ENCODE results near the gene CTSH. TPM values are rescaled to one million over a fixed set of nuclear protein-coding genes. Genes with fewer than 3 reads are reported as not detected.

CTSH gene, protein sequence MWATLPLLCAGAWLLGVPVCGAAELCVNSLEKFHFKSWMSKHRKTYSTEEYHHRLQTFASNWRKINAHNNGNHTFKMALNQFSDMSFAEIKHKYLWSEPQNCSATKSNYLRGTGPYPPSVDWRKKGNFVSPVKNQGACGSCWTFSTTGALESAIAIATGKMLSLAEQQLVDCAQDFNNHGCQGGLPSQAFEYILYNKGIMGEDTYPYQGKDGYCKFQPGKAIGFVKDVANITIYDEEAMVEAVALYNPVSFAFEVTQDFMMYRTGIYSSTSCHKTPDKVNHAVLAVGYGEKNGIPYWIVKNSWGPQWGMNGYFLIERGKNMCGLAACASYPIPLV
- 100 to 1,000 TPM in 1 of 3 donors, 10 to 100 TPM in 2; 65.1 to 125 (median 66.0) TPM for polyA plus RNA-seq

DNA sequence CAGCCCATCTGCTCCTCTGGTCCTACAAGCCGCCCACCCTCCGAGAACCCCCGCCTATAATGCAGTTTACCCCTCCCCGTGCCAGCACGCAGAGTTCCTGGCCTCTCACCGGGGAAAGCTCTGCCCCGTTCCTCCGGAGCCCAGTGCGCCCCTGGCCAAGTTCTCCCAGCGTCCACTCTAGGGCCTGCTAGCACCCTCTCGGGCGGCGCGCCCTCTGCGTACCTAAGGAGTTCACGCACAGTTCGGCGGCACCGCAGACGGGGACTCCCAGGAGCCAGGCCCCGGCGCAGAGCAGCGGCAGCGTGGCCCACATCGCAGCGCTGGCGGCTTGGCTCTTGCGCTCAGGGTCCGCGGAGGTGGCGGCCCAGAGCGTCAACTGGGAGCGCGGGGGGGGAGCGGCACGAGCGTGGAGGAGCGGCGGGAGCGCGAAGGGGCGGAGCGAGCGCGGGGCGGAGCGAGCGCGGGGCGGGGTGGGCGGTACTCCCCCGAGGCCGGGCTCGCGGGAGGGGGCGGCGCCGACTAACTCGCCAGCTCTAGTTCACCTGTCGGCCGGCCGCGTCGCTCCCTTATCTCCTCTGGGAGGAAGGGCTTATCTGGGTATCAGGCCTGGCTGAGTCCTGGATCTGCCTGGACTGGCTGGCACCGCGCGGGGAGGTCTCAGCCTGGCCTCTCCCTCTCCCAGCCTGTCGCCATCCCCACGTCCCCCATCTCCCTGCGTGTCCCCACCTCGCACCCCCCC is at the start of gene CTSH:
Gene CTSH, minus strand, starts transcription at position 378 of the 739 bp plus-strand sequence. Its CDS starts 65 bp downstream, at position 313.
- 3 to 5% (median 3%) methylated on average over 34 to 71 of the region's 71 CpGs for WGBS, 3 donors
- H3K27ac ChIP-seq (ENCODE audit: low read depth, low read length), result no peak within 1 kb of the TSS

- no peak overlapping the region for H3K27ac ChIP-seq (ENCODE audit: low read depth, low read length)
- 66 to 78% (median 73%) methylated on average over 10 of the region's 10 CpGs for WGBS, 3 donors
These were observed 49.2 kb upstream of the CTSH start for GRCh38 chr15:78993931-78994530.

DNA sequence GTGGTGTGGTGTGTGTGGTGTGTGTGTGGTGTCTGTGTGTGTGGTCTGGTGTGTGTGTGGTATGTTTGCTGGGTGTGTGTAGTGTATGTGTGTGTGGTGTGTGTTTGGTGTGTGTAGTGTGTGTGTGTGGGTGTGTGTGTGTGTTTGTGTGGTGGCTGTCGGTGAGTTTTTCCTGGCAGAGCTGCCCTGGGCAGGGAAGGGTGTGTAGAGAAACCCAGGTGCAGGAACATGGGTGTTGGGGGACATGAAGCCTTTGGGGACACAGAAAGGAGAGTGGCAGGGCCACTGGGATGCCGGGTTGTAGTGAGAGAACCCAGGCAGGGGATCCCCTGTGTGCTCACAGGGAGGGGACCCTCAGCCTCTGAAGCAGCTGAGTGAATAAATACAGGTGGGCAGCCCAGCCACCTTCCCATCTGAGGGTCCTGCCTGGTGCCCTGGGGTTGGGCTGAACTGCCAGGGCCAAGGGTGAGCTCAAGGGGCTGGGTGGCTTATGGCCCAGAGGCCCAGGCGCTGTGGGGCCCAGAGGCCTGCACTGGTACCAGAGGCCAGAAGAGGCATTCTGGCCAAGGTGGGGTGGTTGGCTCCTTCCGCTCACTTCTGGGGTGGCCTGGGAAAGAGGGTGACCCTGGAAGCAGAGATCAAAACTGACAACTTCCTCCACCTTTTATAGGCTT is 48.5 kb upstream of the CTSH start:
- no peak overlapping the region for H3K27ac ChIP-seq (ENCODE audit: low read depth, low read length)

GRCh38 chr15:78992416-78993256 is 47.8 kb upstream of the CTSH start:
- no peak overlapping the region for H3K27ac ChIP-seq (ENCODE audit: low read depth, low read length)
- 73 to 84% (median 77%) methylated on average over 17 of the region's 17 CpGs for WGBS, 3 donors

More for the DNA sequence above, 48.5 kb upstream of the CTSH start:
- 79 to 94% (median 93%) methylated on average over 4 of the region's 4 CpGs for WGBS, 3 donors

GRCh38 chr15:78991879-78992278 is 47.0 kb upstream of the CTSH start:
- 88 to 92% (median 91%) methylated on average over 15 of the region's 15 CpGs for WGBS, 3 donors

GRCh38 chr15:78991476-78991875 is 46.6 kb upstream of the CTSH start:
- WGBS, 3 donors, result 84 to 90% (median 88%) methylated on average over 10 of the region's 10 CpGs
- no peak overlapping the region for H3K27ac ChIP-seq (ENCODE audit: low read depth, low read length)

More at GRCh38 chr15:78991879-78992278, 47.0 kb upstream of the CTSH start:
- no peak overlapping the region for H3K27ac ChIP-seq (ENCODE audit: low read depth, low read length)

- WGBS, 3 donors, result 53 to 73% (median 64%) methylated on average over 1 of the region's 1 CpG
- no peak overlapping the region for H3K27ac ChIP-seq (ENCODE audit: low read depth, low read length)
These were observed 45.4 kb upstream of the CTSH start for GRCh38 chr15:78990278-78990677.

- H3K27ac ChIP-seq (ENCODE audit: low read depth, low read length), result no peak overlapping the region
- WGBS, 3 donors, result 88 to 93% (median 91%) methylated on average over 9 of the region's 9 CpGs
These were observed 44.9 kb upstream of the CTSH start for GRCh38 chr15:78989701-78990240.

DNA sequence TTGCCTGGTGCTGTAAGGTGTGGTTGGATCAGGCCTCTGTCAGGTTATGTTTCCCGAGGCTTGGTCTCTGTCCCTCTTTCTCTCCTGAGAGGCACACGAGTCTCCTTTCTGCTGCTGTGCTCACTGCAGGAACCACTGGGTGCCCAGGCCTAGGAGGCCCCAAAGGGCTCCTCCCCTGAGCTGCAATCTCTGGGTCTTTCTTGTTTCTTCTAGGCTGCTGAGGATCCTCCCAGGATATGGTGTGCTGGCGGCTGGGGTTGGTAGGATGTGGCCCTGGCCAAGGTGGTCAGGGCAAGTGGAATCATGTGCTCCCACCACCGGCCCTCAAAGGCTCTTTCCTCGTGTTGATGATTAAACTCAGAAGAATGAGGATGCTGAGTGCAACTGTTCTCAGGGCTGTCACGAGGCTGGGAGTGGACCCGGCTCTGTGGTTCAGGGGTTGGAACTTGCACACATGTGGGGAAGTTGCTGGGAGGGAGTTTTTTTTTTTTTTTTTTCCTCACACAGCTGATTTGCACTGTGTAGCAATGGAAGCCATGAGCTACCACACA is 43.6 kb upstream of the CTSH start:
- no peak overlapping the region for H3K27ac ChIP-seq (ENCODE audit: low read depth, low read length)
- WGBS, 3 donors, result 21 to 42% (median 24%) methylated on average over 7 of the region's 7 CpGs

- 68 to 78% (median 71%) methylated on average over 10 of the region's 10 CpGs for WGBS, 3 donors
- H3K27ac ChIP-seq (ENCODE audit: low read depth, low read length), result no peak overlapping the region
These were observed 42.9 kb upstream of the CTSH start for GRCh38 chr15:78987556-78988360.

GRCh38 chr15:78985859-78986475 is 41.1 kb upstream of the CTSH start:
- H3K27ac ChIP-seq (ENCODE audit: low read depth, low read length), result no peak overlapping the region
- 72 to 76% (median 73%) methylated on average over 6 of the region's 6 CpGs for WGBS, 3 donors

- no peak overlapping the region for H3K27ac ChIP-seq (ENCODE audit: low read depth, low read length)
- WGBS, 3 donors, result 82 to 100% (median 94%) methylated on average over 1 of the region's 1 CpG
These were observed 39.2 kb upstream of the CTSH start for GRCh38 chr15:78984041-78984440.

DNA sequence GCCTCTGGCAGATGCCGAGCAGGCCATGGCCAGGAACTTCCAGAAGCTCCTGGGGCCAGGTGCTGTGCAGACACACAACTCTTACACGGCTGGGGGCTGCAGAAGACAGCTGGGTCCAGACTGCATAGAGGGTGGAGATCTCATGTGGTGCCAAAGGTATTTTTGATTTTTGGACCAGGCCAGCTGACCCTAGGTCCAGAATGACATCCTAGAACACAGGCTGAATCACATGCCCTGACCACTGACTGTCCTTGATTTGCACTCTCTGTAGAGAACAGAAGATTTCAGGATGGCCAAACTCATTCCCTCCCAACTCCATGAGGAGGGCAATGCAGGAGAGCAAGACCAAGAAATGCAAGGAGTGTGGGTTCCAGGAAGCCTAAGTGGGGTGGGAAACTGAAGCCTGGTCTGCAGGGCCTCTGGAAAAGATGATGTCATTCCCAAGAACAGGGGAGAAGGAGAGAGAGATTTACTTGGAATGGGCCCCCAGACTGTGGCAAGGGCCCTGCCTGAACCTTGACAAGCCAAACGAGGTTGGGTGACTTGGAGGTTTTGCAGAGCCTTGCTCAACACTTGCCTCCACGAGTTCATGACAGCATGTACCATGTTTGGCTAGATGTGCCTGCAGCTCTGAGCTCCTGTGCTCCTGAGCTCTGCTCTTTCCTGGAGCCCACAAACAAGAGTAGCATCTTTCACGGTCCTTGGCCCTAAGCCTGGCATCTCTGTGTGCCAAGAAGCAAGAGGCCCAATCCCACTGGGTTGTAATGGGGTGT is 38.5 kb upstream of the CTSH start:
- no peak overlapping the region for H3K27ac ChIP-seq (ENCODE audit: low read depth, low read length)
- WGBS, 3 donors, result 62 to 72% (median 66%) methylated on average over 5 of the region's 5 CpGs

DNA sequence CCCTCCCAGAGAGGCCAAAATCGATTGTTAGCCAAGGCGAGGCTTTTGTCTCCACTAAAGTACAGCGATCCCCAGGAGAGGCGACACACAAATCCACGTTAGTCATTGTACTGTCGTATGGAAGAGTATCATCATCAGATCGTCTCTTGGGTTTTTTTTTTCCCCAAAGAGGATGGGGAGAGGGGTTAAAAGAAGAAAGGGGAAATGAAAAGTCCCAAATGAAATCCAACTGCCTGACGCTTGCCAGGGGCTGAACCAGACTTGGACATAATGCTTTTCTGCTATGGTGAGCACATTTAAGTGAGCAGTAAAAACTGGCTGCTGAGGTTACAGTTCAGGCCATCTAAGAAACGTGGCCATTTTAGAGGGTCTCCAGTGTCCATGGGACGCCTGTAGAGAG is 37.9 kb upstream of the CTSH start:
- WGBS, 3 donors, result 65 to 77% (median 66%) methylated on average over 10 of the region's 10 CpGs
- H3K27ac ChIP-seq (ENCODE audit: low read depth, low read length), result no peak overlapping the region

DNA sequence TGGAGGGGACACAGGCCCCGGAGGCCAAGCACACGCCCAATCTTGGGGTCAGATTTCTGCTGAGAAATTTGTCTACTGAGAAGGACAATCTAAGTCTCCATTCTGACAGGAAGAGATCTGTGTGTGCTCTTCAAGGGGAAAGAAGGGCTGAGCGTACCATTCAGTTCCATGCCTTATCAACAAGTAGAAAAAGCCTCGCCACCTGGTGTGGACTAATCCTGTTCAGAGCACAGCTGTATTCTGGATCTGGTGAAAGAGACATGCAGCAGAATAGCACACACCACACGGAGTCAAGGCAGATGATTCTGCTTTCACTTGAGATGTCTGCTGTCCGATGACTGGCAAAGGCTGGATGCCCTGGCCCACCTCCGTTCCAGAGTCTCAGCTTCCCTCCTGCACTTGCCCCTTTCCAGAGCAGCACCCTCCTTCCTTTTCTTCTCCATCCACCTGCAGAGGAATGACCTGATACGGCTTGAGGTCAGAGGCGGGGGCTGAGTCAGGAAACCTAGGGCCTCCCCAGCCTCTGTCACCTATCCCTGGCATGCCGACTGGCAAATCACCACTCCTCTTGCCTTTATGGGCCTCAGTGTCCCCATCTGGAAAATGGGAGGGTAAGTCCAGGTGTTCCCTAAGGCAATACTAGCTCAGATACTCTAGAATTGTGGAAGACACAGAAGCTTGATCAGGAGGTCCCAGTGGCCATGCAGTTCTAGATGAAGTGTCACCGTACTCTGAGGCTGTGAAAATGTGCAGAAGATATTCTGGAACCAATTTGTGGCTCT is 36.9 kb upstream of the CTSH start:
- 84 to 91% (median 88%) methylated on average over 11 of the region's 11 CpGs for WGBS, 3 donors
- H3K27ac ChIP-seq (ENCODE audit: low read depth, low read length), result no peak overlapping the region
